ENCODE data around the gene PTX4. TPM values are rescaled to one million over a fixed set of nuclear protein-coding genes. Genes with fewer than 3 reads are reported as not detected.

Gene PTX4
- total and polyA plus RNA-seq, 4 donors, result 0.08 to 0.61 TPM; not detected in 2

- TF ChIP-seq ZBTB33 (IDR thresholded peaks at IDR 0.05) (no peak), CTCF (IDR thresholded peaks at IDR 0.05; ENCODE audit: low read depth, low read length, missing input control) (no peak), ATF3 (IDR thresholded peaks at IDR 0.05) (no peak)
Measured at GRCh38 chr16:1528921-1529537, 40.3 kb upstream of the PTX4 start (continued).

GRCh38 chr16:1527836-1528811 lies 39.4 kb upstream of the PTX4 start:
- Histone ChIP-seq H3K9ac (ENCODE audit: low read depth in 1 of 2, low read length in 2 of 2) (no peak overlapping the region), H3K27me3 (ENCODE audit: control insufficient read depth in 4 of 4, insufficient read depth in 4 of 4, low read length in 3 of 4) (no peaks in the 10 kb centered on the region), H3K4me3 (ENCODE audit: low read depth in 1 of 3, low read length in 3 of 3) (no peak overlapping the region), H3K9me3 (ENCODE audit: control insufficient read depth in 4 of 4, low read length in 3 of 4) (no peaks in the 10 kb centered on the region), H3K36me3 (ENCODE audit: control insufficient read depth in 4 of 4, insufficient read depth in 3 of 4, low read depth in 1 of 4, low read length in 3 of 4) (peaks cover 0 to 7% (median 2%) of the 10 kb centered on the region in 4 donors), H3K27ac (ENCODE audit: low read depth in 1 of 2, low read length in 2 of 2) (no peak overlapping the region), H3K4me1 (ENCODE audit: control insufficient read depth in 4 of 4, insufficient read depth in 4 of 4, low read length in 3 of 4) (peaks cover 0 to 5% (median 0%) of the 10 kb centered on the region in 4 donors)
- TF ChIP-seq HNF4G (IDR thresholded peaks at IDR 0.05) (no peak), RAD21 (IDR thresholded peaks at IDR 0.05) (no peak), SP1 (IDR thresholded peaks at IDR 0.05) (no peak), YY1 (IDR thresholded peaks at IDR 0.05) (no peak), RXRA (IDR thresholded peaks at IDR 0.05) (no peak), FOXA2 (IDR thresholded peaks at IDR 0.05) (no peak), REST (IDR thresholded peaks at IDR 0.05) (no peak), ATF3 (IDR thresholded peaks at IDR 0.05) (no peak), JUND (IDR thresholded peaks at IDR 0.05) (no peak), FOXA1 (IDR thresholded peaks at IDR 0.05) (no peak), CTCF (IDR thresholded peaks at IDR 0.05; ENCODE audit: low read depth, low read length, missing input control) (no peak)
- WGBS, result 77% methylated on average over 42 of the region's 42 CpGs
- no peak for DNase-seq (ENCODE audit: low spot score)

Measured in liver (tissue), 9 donors.